GM18508 (cell line): ENCODE data around the gene DDHD1.
A peak's percentile ranks its signal among the peaks of the same experiment; 100 is the strongest.
"Not testable (repeated sequence)": the region's sequence is repeated elsewhere in the genome, so short reads cannot be mapped to it uniquely, and the experiment has no call there.

Experiments
- ATAC-seq: cut with Tn5 transposase; IDR thresholded peaks from one replicate; pipeline ENCODE4 v1.9.1; 2021; ENCODE audit warnings: moderate number of reproducible peaks; ENCODE audit not compliant: insufficient read depth, unreplicated experiment

The DDHD1 gene

GRCh38 chr14:53109105-53110041, 43.8 kb downstream of the DDHD1 start:
- peak; percentile 68 for ATAC-seq

- no peak for ATAC-seq
These were observed 44.6 kb downstream of the DDHD1 start for GRCh38 chr14:53108292-53109104.

- no peak for ATAC-seq
These were observed 46.4 kb downstream of the DDHD1 start for GRCh38 chr14:53106768-53107167.

GRCh38 chr14:53103636-53104340, 49.3 kb downstream of the DDHD1 start:
- no peak for ATAC-seq

- no peak for ATAC-seq
These were observed 59.9 kb downstream of the DDHD1 start for GRCh38 chr14:53093206-53093605.

- ATAC-seq = no peak
These were observed 62.3 kb downstream of the DDHD1 start for GRCh38 chr14:53090853-53091252.

GRCh38 chr14:53084954-53085353, 68.2 kb downstream of the DDHD1 start:
- ATAC-seq = not testable (repeated sequence)

GRCh38 chr14:53064475-53064874, 88.6 kb downstream of the DDHD1 start:
- no peak for ATAC-seq

- no peak for ATAC-seq
These were observed 90.3 kb downstream of the DDHD1 start for GRCh38 chr14:53062856-53063255.

- ATAC-seq = no peak
These were observed 93.1 kb downstream of the DDHD1 start for GRCh38 chr14:53060046-53060445.

- ATAC-seq = no peak
These were observed 98.1 kb downstream of the DDHD1 start for GRCh38 chr14:53055003-53055402.

GRCh38 chr14:53054457-53054856, 98.7 kb downstream of the DDHD1 start:
- no peak for ATAC-seq

- no peak for ATAC-seq
These were observed 104.5 kb downstream of the DDHD1 start for GRCh38 chr14:53048631-53049030.

- ATAC-seq = no peak
These were observed 105.6 kb downstream of the DDHD1 start for GRCh38 chr14:53047307-53048069.

- no peak for ATAC-seq
These were observed 108.6 kb downstream of the DDHD1 start for GRCh38 chr14:53044486-53044885.

- no peak for ATAC-seq
These were observed 110.0 kb downstream of the DDHD1 start for GRCh38 chr14:53043027-53043581.

GRCh38 chr14:53042480-53042879, 110.6 kb downstream of the DDHD1 start:
- no peak for ATAC-seq

- no peak for ATAC-seq
These were observed 112.1 kb downstream of the DDHD1 start for GRCh38 chr14:53041067-53041466.

GRCh38 chr14:53038629-53039028, 114.5 kb downstream of the DDHD1 start:
- no peak for ATAC-seq

GRCh38 chr14:53037016-53037415, 116.1 kb downstream of the DDHD1 start:
- no peak for ATAC-seq
